ENCODE results near the gene RBM38.

GRCh38 chr20:57408536-57409233 is 17.5 kb downstream of the RBM38 start:
- TF ChIP-seq CTCF (conservative IDR thresholded peaks at IDR 0.05; ENCODE audit: low read length) = no peak
- no peak for TF ChIP-seq EZH2phosphoT487 (IDR thresholded peaks at IDR 0.05; ENCODE audit: borderline replicate concordance)
